ENCODE data around the gene BAK1. TPM values are rescaled to one million over a fixed set of nuclear protein-coding genes. Genes with fewer than 3 reads are reported as not detected.
"Not testable (repeated sequence)": the region's sequence is repeated elsewhere in the genome, so short reads cannot be mapped to it uniquely, and the experiment has no call there.

Gene BAK1
- total RNA-seq, 4 donors from 2014 or later = 14.3 to 26.2 (median 20.0) TPM

GRCh38 chr6:33600761-33601160 is 20.7 kb upstream of the BAK1 start:
- WGBS, 2 donors = 87 to 88% methylated on average over 4 to 5 of the region's 6 CpGs
- intact Hi-C loops (cut with DNase I) = no loop called here
- no peak overlapping the region for H3K27ac ChIP-seq

GRCh38 chr6:33599413-33599938 is 19.4 kb upstream of the BAK1 start:
- 16 to 38% methylated on average over 2 to 6 of the region's 9 CpGs for WGBS, 2 donors
- H3K4me3 ChIP-seq = no peak overlapping the region
- no peak for DNase-seq
- no peaks in the 10 kb centered on the region for H3K9me3 ChIP-seq
- TF ChIP-seq POLR2A (IDR thresholded peaks at IDR 0.05) (no peak), CTCF (IDR thresholded peaks at IDR 0.05) (no peak)
- H3K27ac ChIP-seq = peak overlapping the region in 2 of 4 donors; percentile 45 to 55
- H3K36me3 ChIP-seq = no peaks in the 10 kb centered on the region
- peaks cover 0 to 12% (median 0%) of the 10 kb centered on the region in 4 donors for H3K27me3 ChIP-seq
- peaks cover 0 to 15% (median 0%) of the 10 kb centered on the region in 3 donors for H3K4me1 ChIP-seq
- intact Hi-C loops (cut with DNase I) = no loop called here

More at GRCh38 chr6:33600761-33601160, 20.7 kb upstream of the BAK1 start:
- peaks cover 0 to 15% (median 0%) of the 10 kb centered on the region in 3 donors for H3K4me1 ChIP-seq
- no peak for DNase-seq
- TF ChIP-seq POLR2A (IDR thresholded peaks at IDR 0.05) (no peak), CTCF (IDR thresholded peaks at IDR 0.05) (no peak)
- H3K36me3 ChIP-seq = no peaks in the 10 kb centered on the region
- H3K9me3 ChIP-seq = no peaks in the 10 kb centered on the region
- H3K27me3 ChIP-seq = peaks cover 0 to 21% (median 0%) of the 10 kb centered on the region in 4 donors
- no peak overlapping the region for H3K4me3 ChIP-seq

- no peak overlapping the region for H3K27ac ChIP-seq
- H3K4me3 ChIP-seq = no peak overlapping the region
- H3K36me3 ChIP-seq = no peaks in the 10 kb centered on the region
- intact Hi-C loops (cut with DNase I) = no loop called here
- TF ChIP-seq POLR2A (IDR thresholded peaks at IDR 0.05) (no peak), CTCF (IDR thresholded peaks at IDR 0.05) (no peak)
- H3K9me3 ChIP-seq = no peaks in the 10 kb centered on the region
- 41 to 75% methylated on average over 2 to 3 of the region's 4 CpGs for WGBS, 2 donors
- peaks cover 0 to 14% (median 0%) of the 10 kb centered on the region in 4 donors for H3K27me3 ChIP-seq
- peaks cover 0 to 23% (median 6%) of the 10 kb centered on the region in 3 donors for H3K4me1 ChIP-seq
- no peak for DNase-seq
Measured at GRCh38 chr6:33597551-33598322, 17.7 kb upstream of the BAK1 start.

- 87 to 93% methylated on average over 3 to 5 of the region's 5 CpGs for WGBS, 2 donors
- H3K9me3 ChIP-seq; intact Hi-C loops (cut with DNase I); H3K4me3 ChIP-seq; DNase-seq; H3K27ac ChIP-seq; H3K36me3 ChIP-seq: not testable (repeated sequence)
- Histone ChIP-seq H3K27me3 (peaks cover 0 to 13% (median 0%) of the 10 kb centered on the region in 4 donors), H3K4me1 (peaks cover 0 to 27% (median 10%) of the 10 kb centered on the region in 3 donors)
Measured at GRCh38 chr6:33596894-33597293, 16.8 kb upstream of the BAK1 start.

GRCh38 chr6:33595001-33595846 is 15.1 kb upstream of the BAK1 start:
- H3K36me3 ChIP-seq = no peaks in the 10 kb centered on the region
- no peaks in the 10 kb centered on the region for H3K9me3 ChIP-seq
- intact Hi-C loops (cut with DNase I) = no loop called here
- DNase-seq = no peak
- no peak overlapping the region for H3K27ac ChIP-seq
- TF ChIP-seq POLR2A (IDR thresholded peaks at IDR 0.05) (no peak), CTCF (IDR thresholded peaks at IDR 0.05) (no peak)
- peaks cover 0 to 13% (median 0%) of the 10 kb centered on the region in 4 donors for H3K27me3 ChIP-seq
- peaks cover 9 to 39% (median 19%) of the 10 kb centered on the region in 3 donors for H3K4me1 ChIP-seq
- 82 to 87% methylated on average over 14 to 18 of the region's 18 CpGs for WGBS, 2 donors
- H3K4me3 ChIP-seq = no peak overlapping the region

Measured in esophagus squamous epithelium (tissue), 5 donors.